Aorta (tissue), 5 donors: ENCODE results near the gene CMAS. TPM values are rescaled to one million over a fixed set of nuclear protein-coding genes. Genes with fewer than 3 reads are reported as not detected.
A peak's percentile ranks its signal among the peaks of the same experiment; 100 is the strongest.
"Not testable (repeated sequence)": the region's sequence is repeated elsewhere in the genome, so short reads cannot be mapped to it uniquely, and the experiment has no call there.

Experiments used
- ATAC-seq: fragments of 200-7000 bp; cut with Tn5 transposase; one replicate; pipeline ENCODE4 v1.9.1; 2022; ENCODE audit warnings: moderate library complexity; ENCODE audit not compliant: low FRiP score
- DNase-seq, 2 donors: peaks; one replicate each; pipeline ENCODE4 v3.0.0-alpha.2; 2020
- H3K27ac ChIP-seq, 2 donors: one replicate each; pipeline ENCODE4 v1.5.1; 2013; ENCODE audit warnings: low read length in 2 of 2, mild to moderate bottlenecking in 2 of 2, moderate library complexity in 2 of 2, control low read depth in 1 of 2, inconsistent platforms in 1 of 2, low read depth in 1 of 2
- H3K27me3 ChIP-seq, 2 donors: one replicate each; pipeline ENCODE4 v1.6.1; 2013; ENCODE audit warnings: control low read depth in 1 of 2, low read length in 1 of 2, mild to moderate bottlenecking in 1 of 2, moderate library complexity in 1 of 2; ENCODE audit not compliant: insufficient read depth in 2 of 2, control insufficient read depth in 1 of 2
- H3K36me3 ChIP-seq, 2 donors: one replicate each; pipeline ENCODE4 v1.6.1; 2013; ENCODE audit warnings: control low read depth in 1 of 2, low read length in 1 of 2, mild to moderate bottlenecking in 1 of 2; ENCODE audit not compliant: insufficient read depth in 2 of 2, control insufficient read depth in 1 of 2
- H3K4me1 ChIP-seq, 2 donors: one replicate each; pipeline ENCODE4 v1.6.1; 2013; ENCODE audit warnings: low read length in 2 of 2, control low read depth in 1 of 2, mild to moderate bottlenecking in 1 of 2, moderate library complexity in 1 of 2; ENCODE audit not compliant: insufficient read depth in 2 of 2, control insufficient read depth in 1 of 2
- H3K4me3 ChIP-seq, 2 donors: one replicate each; pipeline ENCODE4 v1.5.1; 2013; ENCODE audit warnings: low read length in 2 of 2, control low read depth in 1 of 2, mild to moderate bottlenecking in 1 of 2
- H3K9me3 ChIP-seq: one replicate; pipeline ENCODE4 v1.6.1; 2013; ENCODE audit warnings: mild to moderate bottlenecking, low read length; ENCODE audit not compliant: control insufficient read depth
- WGBS, 2 donors: extraction: QIAGEN DNeasy Blood & Tissue Kit; methylation state at CpG; one replicate each; pipeline ENCODE4 v1.1.7; 2013; 5-methylcytosine and 5-hydroxymethylcytosine counted together
- intact Hi-C, 2 donors: fragments of 100-400 bp; cut with DNase I; formaldehyde crosslinking; loops; one replicate each; pipeline versions ENCODE4 v1.14.2 to v1.15.0; 2022
- polyA plus RNA-seq, 2 donors: library from polyadenylated mRNA; stranded (reverse); fragments of 200-250 nt; gene quantifications; one replicate each; pipeline ENCODE4 v1.2.3, GENCODE V29; 2013
- total RNA-seq, 2 donors: library from RNA; stranded (reverse); fragmentation: NEBNext Ultra II Directional; extraction: Animal tissue kit (Norgen Biotek cat#: 25700); gene quantifications; one replicate each; pipeline ENCODE4 v1.2.1, GENCODE V29; 2021
- donor health status: healthy with polysubstance abuse.
- donor health status: Bipolar disorder and iron deficiency.
- donor health status: DM: no; HTN: no; CAD: no.
- donor health status: DM: no; HTN: no; CAD: no.
- donor health status: DM: yes; HTN: yes; CAD: no.

The CMAS gene
- total and polyA plus RNA-seq, 4 donors, result 31.3 to 71.5 (median 36.0) TPM

DNA sequence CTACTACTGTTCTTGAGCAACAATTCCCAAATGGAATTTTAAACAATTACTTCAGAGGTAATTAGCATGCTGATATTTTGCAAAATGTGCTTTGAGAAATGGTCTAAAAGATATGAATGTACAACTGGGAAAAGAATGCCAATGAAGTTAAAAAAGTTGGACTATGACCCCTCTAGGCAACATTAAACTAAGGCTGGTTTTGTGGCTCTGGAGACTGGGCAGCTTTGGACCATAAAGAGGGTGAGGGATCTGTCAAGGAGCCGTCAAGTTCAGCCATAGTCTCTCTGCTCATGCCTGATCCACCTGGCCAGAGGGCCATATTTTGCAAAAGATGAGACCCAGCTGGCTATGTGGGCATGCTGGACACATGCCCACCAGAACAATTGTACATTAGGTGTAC, 38.8 kb downstream of the CMAS start:
- no peaks in the 10 kb centered on the region for H3K27me3 ChIP-seq
- ATAC-seq, result no peak
- DNase-seq, result no peak
- intact Hi-C loops, result loop anchor here (5.0 to 10.0 kb wide), 3 partner anchors 252 to 360 kb away; no protein-coding TSS in a partner anchor
- no peak overlapping the region for H3K4me3 ChIP-seq
- H3K9me3 ChIP-seq, result no peaks in the 10 kb centered on the region
- H3K27ac ChIP-seq, result no peak overlapping the region
- WGBS, 2 donors, result 54 to 93% methylated on average over 1 of the region's 1 CpG
- H3K36me3 ChIP-seq, result no peaks in the 10 kb centered on the region
- no peaks in the 10 kb centered on the region for H3K4me1 ChIP-seq

DNA sequence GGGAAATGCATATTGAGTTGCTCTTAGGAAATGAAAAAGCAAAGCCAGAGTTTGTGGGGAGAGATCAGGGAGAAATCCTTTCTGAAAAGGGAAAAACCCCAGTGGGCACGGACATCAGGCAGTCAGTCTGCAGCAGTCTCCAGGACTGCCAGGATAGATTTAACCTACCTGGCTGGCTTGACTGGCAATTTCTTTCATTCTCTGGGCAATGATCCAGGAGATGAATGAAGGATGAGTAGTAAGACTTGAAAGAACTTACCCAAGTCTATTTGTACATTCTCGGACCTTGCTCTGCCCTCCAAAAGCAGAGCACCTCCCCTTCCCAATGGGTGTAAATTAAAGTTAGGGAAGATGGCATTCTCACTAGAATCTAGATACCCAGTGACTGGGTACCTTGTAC, 42.9 kb downstream of the CMAS start:
- 76 to 79% methylated on average over 2 of the region's 2 CpGs for WGBS, 2 donors
- H3K27ac ChIP-seq, result no peak overlapping the region

DNA sequence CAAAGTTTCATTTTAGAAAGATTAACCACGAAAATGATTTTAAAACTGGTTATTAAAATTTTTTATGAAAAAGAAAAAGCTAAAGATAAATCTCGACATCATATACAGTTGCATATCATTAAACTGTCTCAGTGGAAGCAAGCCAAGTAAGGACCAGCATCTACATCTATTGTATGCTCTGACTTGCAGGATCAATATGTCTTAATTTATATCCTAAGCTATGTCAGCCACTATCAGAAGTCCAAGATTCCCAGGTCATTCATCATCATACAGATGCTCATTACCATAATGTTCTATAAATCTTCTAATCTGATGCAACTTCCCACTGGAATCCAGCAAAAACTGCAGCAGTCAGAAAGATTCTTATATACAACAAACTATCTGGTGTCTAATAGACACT, 43.5 kb downstream of the CMAS start:
- Histone ChIP-seq H3K9me3 (no peaks in the 10 kb centered on the region), H3K36me3 (no peaks in the 10 kb centered on the region), H3K4me3 (no peak overlapping the region), H3K27ac (no peak overlapping the region), H3K4me1 (no peaks in the 10 kb centered on the region), H3K27me3 (no peaks in the 10 kb centered on the region)
- intact Hi-C loops, result loop anchor here in 1 of 2 donors (10.0 kb wide), 1 partner anchor 355 kb away; no protein-coding TSS in a partner anchor
- no peak for ATAC-seq
- no peak for DNase-seq
- WGBS, 2 donors, result 82 to 87% methylated on average over 2 of the region's 2 CpGs

More for the DNA sequence above, 42.9 kb downstream of the CMAS start:
- no peaks in the 10 kb centered on the region for H3K27me3 ChIP-seq
- intact Hi-C loops, result loop anchor here in 1 of 2 donors (10.0 kb wide), 1 partner anchor 356 kb away; no protein-coding TSS in a partner anchor
- no peaks in the 10 kb centered on the region for H3K9me3 ChIP-seq
- H3K4me3 ChIP-seq, result no peak overlapping the region
- no peaks in the 10 kb centered on the region for H3K36me3 ChIP-seq
- DNase-seq (no peak), ATAC-seq (no peak)
- H3K4me1 ChIP-seq, result no peaks in the 10 kb centered on the region

DNA sequence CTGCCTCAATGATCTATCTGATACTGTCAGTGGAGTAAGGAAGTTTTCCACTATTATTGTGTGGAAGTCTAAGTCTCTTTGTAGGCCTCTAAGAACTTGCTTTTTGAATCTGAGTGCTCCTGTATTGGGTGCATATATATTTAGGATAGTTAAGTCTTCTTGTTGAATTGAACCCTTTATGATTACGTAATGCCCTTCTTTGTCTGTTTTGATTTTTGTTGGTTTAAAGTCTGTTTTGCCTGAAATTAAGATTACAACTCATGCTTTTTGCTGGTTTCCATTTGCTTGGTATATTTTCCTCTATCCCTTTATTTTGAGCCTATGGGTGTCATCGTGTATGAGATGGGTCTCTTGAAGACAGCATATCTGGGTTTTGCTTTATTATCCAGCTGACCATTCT, 53.0 kb downstream of the CMAS start:
- ATAC-seq, H3K27me3 ChIP-seq, H3K4me1 ChIP-seq, H3K4me3 ChIP-seq, H3K27ac ChIP-seq, H3K9me3 ChIP-seq, H3K36me3 ChIP-seq, DNase-seq: not testable (repeated sequence)
- 94 to 96% methylated on average over 2 of the region's 2 CpGs for WGBS, 2 donors
- intact Hi-C loops, result loop anchor here in 1 of 2 donors (5.0 kb wide), 1 partner anchor 238 kb away; no protein-coding TSS in a partner anchor

DNA sequence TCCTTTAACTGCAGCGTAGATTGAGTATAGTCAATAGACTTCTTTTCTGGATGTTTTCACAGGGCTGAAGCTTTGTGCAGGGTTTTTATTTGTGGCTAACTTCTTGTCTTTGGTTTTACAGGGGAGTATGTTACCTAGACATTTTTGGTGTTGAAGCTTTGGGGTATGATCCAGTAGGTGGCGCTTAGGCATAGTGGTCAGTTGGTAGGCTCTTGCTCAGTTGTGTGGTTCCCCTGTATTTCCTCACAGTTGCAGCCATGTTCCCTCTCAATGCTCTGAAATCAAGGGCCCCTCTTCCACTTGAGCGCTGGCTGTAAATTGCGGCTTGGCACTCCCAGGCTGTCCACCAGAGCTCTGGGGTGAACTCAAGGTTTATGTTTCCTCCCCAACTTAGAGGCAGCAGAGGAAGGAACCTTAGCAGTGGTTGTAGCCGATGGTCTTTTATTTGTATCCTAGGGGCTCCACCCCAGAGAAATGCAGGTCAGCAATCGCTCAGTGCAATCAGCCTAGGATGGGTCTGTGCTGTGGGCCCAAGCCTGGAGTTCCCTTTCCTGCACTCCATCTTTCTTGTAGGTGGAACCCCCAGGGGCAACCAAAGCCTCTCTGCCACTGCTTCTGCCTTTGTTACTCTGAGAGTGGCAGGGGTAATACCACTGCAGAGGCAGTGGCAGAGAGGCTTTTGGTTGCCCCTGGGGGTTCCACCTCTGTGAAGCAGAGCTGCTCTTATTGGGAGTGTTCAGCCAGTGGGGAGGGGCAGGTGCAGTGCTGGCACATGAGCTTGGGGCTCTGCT, 55.1 kb downstream of the CMAS start:
- DNase-seq (peak in 1 of 2 donors; percentile 48), ATAC-seq (peak; percentile 62)
- no peaks in the 10 kb centered on the region for H3K36me3 ChIP-seq
- no peaks in the 10 kb centered on the region for H3K27me3 ChIP-seq
- H3K9me3 ChIP-seq, result no peaks in the 10 kb centered on the region
- no peaks in the 10 kb centered on the region for H3K4me1 ChIP-seq
- no peak overlapping the region for H3K4me3 ChIP-seq
- no peak overlapping the region for H3K27ac ChIP-seq
- intact Hi-C loops, result loop anchor here in 1 of 2 donors (1.0 to 5.0 kb wide), 2 partner anchors 15 to 341 kb away; no protein-coding TSS in a partner anchor
- WGBS, 2 donors, result 71% methylated on average over 6 of the region's 6 CpGs

DNA sequence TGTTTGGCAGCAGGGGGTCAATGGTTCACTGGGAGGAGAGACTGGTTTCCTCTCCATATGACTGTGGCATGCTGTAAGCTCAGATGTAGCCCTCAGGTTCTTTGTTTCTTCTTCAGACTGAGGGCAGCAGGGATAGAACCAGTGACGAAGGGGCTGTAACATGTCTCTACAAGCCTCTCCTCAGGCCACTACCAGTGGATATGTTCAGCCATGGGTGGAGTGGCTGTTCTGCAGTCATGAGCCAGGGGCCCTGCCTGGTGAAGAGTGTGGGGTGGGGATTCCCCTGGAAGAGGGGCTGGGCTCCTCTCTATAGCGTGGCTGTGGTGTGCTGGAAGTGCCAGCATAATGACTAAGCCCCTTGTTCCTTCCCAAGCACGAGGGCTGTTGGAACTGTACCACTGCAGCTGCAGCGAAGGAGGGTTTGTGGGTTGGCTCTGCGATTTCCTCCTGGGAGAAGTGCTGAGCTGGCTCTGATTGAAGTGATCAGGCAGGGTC, 55.8 kb downstream of the CMAS start:
- intact Hi-C loops, result loop anchor here in 1 of 2 donors (1.0 to 5.0 kb wide), 3 partner anchors 15 to 341 kb away; partner anchors contain the start of gene ST8SIA1
- no peaks in the 10 kb centered on the region for H3K36me3 ChIP-seq
- no peaks in the 10 kb centered on the region for H3K9me3 ChIP-seq
- no peaks in the 10 kb centered on the region for H3K27me3 ChIP-seq
- 33 to 34% methylated on average over 5 of the region's 5 CpGs for WGBS, 2 donors
- DNase-seq (peak in 1 of 2 donors; percentile 81), ATAC-seq (no peak)
- H3K4me3 ChIP-seq, result no peak overlapping the region
- H3K27ac ChIP-seq, result no peak overlapping the region
- no peaks in the 10 kb centered on the region for H3K4me1 ChIP-seq

DNA sequence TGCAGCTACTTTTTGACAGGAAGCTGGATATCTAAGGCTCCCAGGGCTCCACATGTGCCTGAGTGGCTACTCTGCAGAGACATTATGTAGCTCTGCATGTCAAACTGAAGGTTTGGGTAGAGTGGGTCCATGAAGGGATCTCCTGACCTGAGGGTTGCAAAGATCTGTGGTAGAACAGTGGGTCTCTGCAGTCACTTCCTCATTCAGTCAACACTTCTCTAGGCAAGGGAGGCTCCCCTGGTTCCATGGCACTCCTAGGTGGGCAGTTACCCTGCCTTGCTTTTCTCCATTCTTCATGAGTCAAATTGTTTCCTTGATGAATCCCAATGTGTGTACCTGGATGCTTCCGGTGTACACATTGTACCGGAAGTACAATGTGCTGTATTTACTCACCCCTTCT, 57.4 kb downstream of the CMAS start:
- Histone ChIP-seq H3K27me3 (no peaks in the 10 kb centered on the region), H3K4me3 (no peak overlapping the region), H3K36me3 (no peaks in the 10 kb centered on the region), H3K9me3 (no peaks in the 10 kb centered on the region), H3K4me1 (no peaks in the 10 kb centered on the region), H3K27ac (no peak overlapping the region)
- DNase-seq (no peak), ATAC-seq (no peak)
- WGBS, 2 donors, result 92 to 93% methylated on average over 2 of the region's 2 CpGs
- intact Hi-C loops, result loop anchor here in 1 of 2 donors (2.0 to 5.0 kb wide), 2 partner anchors 231 to 339 kb away; partner anchors contain the start of gene ST8SIA1

DNA sequence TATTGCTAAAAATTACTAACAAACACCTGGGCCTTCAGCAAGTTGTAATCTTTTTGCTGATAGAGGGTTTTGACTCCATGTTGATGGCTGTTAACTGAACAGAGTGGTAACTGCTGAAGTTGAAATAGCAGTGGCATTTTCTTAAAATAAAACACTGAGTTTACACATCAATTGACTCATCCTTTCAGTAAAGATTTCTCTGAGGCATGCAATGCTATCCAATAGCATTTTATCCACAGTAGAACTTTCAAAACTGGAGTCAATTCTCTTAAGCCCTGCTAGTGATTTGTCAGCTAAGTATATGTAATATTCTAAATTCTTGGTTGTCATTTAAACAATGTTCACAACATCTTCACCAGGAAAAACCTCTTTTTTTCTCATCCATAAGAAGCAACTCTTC, 59.5 kb downstream of the CMAS start:
- intact Hi-C loops, result no loop called here

DNA sequence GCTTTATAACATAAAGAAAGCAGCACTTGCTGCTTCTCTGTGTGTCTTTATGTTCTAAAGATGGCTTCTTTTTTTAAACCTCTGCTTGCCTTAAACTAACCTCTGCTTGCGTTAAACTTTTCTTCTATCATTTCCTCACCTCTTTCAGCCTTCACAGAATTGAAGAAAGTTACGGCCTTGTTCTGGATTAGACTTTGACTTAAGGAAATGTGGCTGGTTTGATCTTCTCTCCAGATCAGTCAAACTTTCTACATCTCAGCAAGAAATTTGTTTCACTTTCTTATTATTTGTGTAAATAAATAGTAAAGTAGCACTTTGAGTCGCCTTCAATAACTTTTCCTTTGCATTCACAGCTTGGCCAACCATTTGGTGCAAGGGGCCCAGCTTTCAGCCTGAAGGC, 64.2 kb downstream of the CMAS start:
- DNase-seq (no peak), ATAC-seq (no peak)
- no peak overlapping the region for H3K4me3 ChIP-seq
- WGBS, 2 donors, result 55 to 60% methylated on average over 3 of the region's 3 CpGs
- H3K9me3 ChIP-seq, result no peaks in the 10 kb centered on the region
- intact Hi-C loops, result no loop called here
- H3K4me1 ChIP-seq, result no peaks in the 10 kb centered on the region
- H3K27me3 ChIP-seq, result no peaks in the 10 kb centered on the region
- no peaks in the 10 kb centered on the region for H3K36me3 ChIP-seq
- H3K27ac ChIP-seq, result no peak overlapping the region

More for the DNA sequence above, 59.5 kb downstream of the CMAS start:
- no peak for ATAC-seq
- Histone ChIP-seq H3K4me3 (no peak overlapping the region), H3K4me1 (no peaks in the 10 kb centered on the region), H3K36me3 (no peaks in the 10 kb centered on the region), H3K27me3 (no peaks in the 10 kb centered on the region), H3K9me3 (no peaks in the 10 kb centered on the region), H3K27ac (no peak overlapping the region)
- no peak for DNase-seq
